Gastrocnemius medialis (tissue), 4 donors: ENCODE data around the gene SPINT2. TPM values are rescaled to one million over a fixed set of nuclear protein-coding genes. Genes with fewer than 3 reads are reported as not detected.

Experiments
- ATAC-seq, 2 donors: fragments of 150-250 bp; one replicate each; pipeline ENCODE4 v1.9.1; 2016
- DNase-seq, 2 donors: peaks; one replicate each; pipeline ENCODE4 v3.0.0-alpha.2; 2019
- H3K27ac ChIP-seq, 4 donors: fragments of 200-600 bp; sonication (generic); 1 replicate in 1 of 4; 2 replicates in 3 of 4; pipeline ENCODE4 v1.5.1; 2016 to 2018; ENCODE audit warnings: mild to moderate bottlenecking in 2 of 4, moderate library complexity in 1 of 4
- H3K27me3 ChIP-seq, 3 donors: fragments of 200-600 bp; sonication (generic) in 2 of 3; 1 replicate in 1 of 3; 2 replicates in 2 of 3; pipeline versions ENCODE4 v1.5.1 to v1.6.0; 2016 to 2019; ENCODE audit warnings: mild to moderate bottlenecking in 1 of 3, moderate library complexity in 1 of 3
- H3K36me3 ChIP-seq, 2 donors: fragments of 200-600 bp; sonication (generic) in 1 of 2; one replicate each; pipeline ENCODE4 v1.5.1; 2017 to 2018
- H3K4me1 ChIP-seq, 2 donors: fragments of 200-600 bp; sonication (generic) in 1 of 2; one replicate each; pipeline ENCODE4 v1.5.1; 2016 to 2017; ENCODE audit warnings: mild to moderate bottlenecking in 2 of 2
- H3K4me3 ChIP-seq, 4 donors: fragments of 200-600 bp; sonication (generic) in 3 of 4; 1 replicate in 1 of 4; 2 replicates in 3 of 4; pipeline ENCODE4 v1.5.1; 2016 to 2019; ENCODE audit warnings: mild to moderate bottlenecking in 2 of 4
- H3K9me3 ChIP-seq, 3 donors: fragments of 200-600 bp; sonication (generic) in 2 of 3; 1 replicate in 1 of 3; 2 replicates in 2 of 3; pipeline ENCODE4 v1.5.1; 2016 to 2019
- POLR2A ChIP-seq, 2 donors: fragments of 450-650 bp; IDR thresholded peaks; one replicate each; pipeline ENCODE4 v1.6.1; 2017; ENCODE audit warnings: antibody characterized with exemption in 2 of 2, mild to moderate bottlenecking in 2 of 2, moderate library complexity in 2 of 2
- in situ Hi-C, 4 donors: fragments of 200-750 bp; cut with MboI; loops; one replicate each; pipeline versions ENCODE4 v1.15.0 to v1.8.0; 2017; ENCODE audit warnings: low sequenced_read_pairs in 4 of 4
- intact Hi-C: fragments of 100-400 bp; cut with DNase I; formaldehyde crosslinking; loops from one replicate; pipeline ENCODE4 v1.15.1; 2023; ENCODE audit warnings: low total_unique reads
- total RNA-seq, 4 donors: library from RNA; depleted of rRNA; stranded (reverse); fragments of >200 nt; gene quantifications; one replicate each; pipeline versions ENCODE4 v1.1.0 to v1.2.3, GENCODE V29; 2016
- TF ChIP-seq, protein P1 (sequence below), 5 experiments: fragments of 450-650 bp in 3 of 5; fragments of 200-600 bp in 2 of 5; sonication (generic) in 2 of 5; IDR thresholded peaks in 4 of 5; conservative IDR thresholded peaks in 1 of 5; 1 replicate in 4 of 5; 2 replicates in 1 of 5; pipeline ENCODE4 v1.5.1; 2016 to 2019; ENCODE audit warnings: antibody characterized with exemption in 5 of 5, mild to moderate bottlenecking in 3 of 5, moderate library complexity in 3 of 5

SPINT2 gene
- total RNA-seq, 4 donors from 2014 or later, result 0.26 to 4.0 (median 1.6) TPM

DNA sequence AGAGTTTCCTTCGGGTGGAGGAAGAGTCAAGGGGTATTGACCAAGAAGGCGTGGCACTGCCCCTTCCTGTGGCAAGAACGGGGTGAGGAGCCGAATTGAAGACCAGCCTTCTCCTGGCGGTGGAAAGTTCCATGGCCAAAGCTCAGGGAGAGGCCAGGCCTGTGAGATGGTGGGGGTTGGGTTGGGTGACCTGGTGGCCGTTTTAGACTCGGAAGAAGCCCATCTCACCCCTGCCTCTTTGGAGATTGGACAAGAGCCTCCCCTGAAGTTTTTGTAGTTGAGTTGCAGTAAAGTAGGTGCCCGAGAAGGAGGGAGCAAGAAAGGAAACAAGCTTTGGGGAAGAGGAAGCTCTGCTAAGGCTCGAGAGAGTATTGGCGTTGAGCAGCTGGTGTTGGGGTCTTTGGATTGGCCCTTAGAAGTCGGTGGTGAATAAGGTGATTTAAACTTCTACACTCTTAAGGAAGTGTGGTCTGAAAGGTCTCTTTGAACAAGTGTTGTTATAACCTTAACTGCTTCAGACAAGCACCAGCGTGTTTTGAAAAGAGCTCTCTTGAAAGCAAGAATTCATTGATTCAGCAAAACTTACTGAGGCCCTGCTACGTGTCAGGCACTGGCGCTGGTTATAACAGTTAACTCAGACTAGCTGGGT is 964 bp downstream of the SPINT2 start:
- ATAC-seq (no peak), DNase-seq (no peak)
- TF ChIP-seq, protein P1, sequence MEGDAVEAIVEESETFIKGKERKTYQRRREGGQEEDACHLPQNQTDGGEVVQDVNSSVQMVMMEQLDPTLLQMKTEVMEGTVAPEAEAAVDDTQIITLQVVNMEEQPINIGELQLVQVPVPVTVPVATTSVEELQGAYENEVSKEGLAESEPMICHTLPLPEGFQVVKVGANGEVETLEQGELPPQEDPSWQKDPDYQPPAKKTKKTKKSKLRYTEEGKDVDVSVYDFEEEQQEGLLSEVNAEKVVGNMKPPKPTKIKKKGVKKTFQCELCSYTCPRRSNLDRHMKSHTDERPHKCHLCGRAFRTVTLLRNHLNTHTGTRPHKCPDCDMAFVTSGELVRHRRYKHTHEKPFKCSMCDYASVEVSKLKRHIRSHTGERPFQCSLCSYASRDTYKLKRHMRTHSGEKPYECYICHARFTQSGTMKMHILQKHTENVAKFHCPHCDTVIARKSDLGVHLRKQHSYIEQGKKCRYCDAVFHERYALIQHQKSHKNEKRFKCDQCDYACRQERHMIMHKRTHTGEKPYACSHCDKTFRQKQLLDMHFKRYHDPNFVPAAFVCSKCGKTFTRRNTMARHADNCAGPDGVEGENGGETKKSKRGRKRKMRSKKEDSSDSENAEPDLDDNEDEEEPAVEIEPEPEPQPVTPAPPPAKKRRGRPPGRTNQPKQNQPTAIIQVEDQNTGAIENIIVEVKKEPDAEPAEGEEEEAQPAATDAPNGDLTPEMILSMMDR (IDR thresholded peaks at IDR 0.05 in 4 of 5, conservative IDR thresholded peaks at IDR 0.05 in 1 of 5), result no peak
- TF ChIP-seq POLR2A (IDR thresholded peaks at IDR 0.05), result no peak
- intact Hi-C loops, result no loop called here
- Histone ChIP-seq H3K27ac (no peak overlapping the region), H3K4me3 (peak overlapping the region in 1 of 4 donors; percentile 54), H3K36me3 (no peaks in the 10 kb centered on the region), H3K27me3 (peaks cover 16 to 23% (median 21%) of the 10 kb centered on the region in 3 donors), H3K4me1 (peaks cover 0 to 4% of the 10 kb centered on the region in 2 donors), H3K9me3 (no peaks in the 10 kb centered on the region)
- in situ Hi-C loops, result no loop called here

DNA sequence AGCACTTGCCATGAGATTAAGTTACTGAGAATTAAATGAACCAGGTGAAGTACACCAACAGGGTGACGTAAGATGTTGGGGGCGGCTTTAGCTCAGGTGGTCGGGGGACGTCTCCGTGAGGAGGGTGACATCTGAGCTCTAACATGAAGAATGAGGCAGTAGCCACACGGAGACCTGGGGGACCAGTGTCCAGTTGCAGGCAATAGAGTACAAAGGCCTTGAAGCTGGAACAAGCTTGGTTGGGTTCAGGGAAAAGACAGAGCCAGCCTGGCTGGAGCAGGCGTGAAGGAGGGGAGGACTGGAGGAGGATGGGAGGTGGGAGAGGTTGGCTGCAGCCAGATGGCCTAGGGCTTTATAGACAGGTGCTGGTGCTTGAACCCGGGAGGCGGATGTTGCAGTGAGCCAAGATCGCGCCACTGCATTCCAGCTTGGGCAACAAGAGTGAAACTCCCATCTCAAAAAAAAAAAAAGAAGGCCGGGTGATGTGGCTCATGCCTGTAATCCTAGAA is 1.6 kb downstream of the SPINT2 start:
- no peak overlapping the region for H3K27ac ChIP-seq
- TF ChIP-seq POLR2A (IDR thresholded peaks at IDR 0.05), result no peak
- TF ChIP-seq, protein P1 (IDR thresholded peaks at IDR 0.05 in 4 of 5, conservative IDR thresholded peaks at IDR 0.05 in 1 of 5), result no peak
- H3K4me3 ChIP-seq, result no peak overlapping the region
- H3K36me3 ChIP-seq, result no peaks in the 10 kb centered on the region
- in situ Hi-C loops (no loop called here), intact Hi-C loops (no loop called here)
- ATAC-seq, result no peak
- DNase-seq, result no peak
- peaks cover 0 to 4% of the 10 kb centered on the region in 2 donors for H3K4me1 ChIP-seq
- peaks cover 16 to 23% (median 21%) of the 10 kb centered on the region in 3 donors for H3K27me3 ChIP-seq
- H3K9me3 ChIP-seq, result no peaks in the 10 kb centered on the region

DNA sequence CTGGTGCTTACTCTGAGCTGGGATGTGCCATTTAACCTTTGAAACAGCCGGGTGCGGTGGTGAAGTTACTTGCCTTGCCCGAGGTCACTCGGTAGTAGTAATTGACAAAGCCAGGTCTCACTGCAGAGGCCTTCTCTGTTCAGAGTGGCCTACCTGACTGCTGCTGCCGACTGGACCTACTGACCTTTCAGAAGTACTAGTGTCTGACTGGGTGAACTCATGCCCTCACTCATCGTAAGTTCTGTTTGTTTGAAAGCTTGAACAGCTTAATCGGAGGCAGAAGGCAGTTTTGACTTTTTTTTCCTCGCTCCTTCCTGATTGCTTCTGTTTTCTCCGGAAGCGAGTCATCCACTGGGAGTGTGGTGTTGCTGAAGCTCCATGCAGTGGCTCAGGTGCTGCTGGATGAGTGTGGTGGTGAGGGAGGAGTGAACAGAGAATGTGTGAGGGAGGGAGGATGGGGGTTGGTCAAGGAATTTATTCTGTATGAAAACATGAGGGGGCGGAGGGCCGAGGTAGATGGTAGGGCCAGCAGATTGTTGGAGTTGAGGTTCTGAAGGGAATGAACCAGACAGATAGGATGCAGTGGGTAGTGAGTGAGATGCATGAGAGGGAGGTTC is 2.7 kb downstream of the SPINT2 start:
- H3K27ac ChIP-seq, result no peak overlapping the region
- intact Hi-C loops (no loop called here), in situ Hi-C loops (no loop called here)
- peaks cover 16 to 23% (median 21%) of the 10 kb centered on the region in 3 donors for H3K27me3 ChIP-seq
- H3K4me1 ChIP-seq, result peaks cover 0 to 4% of the 10 kb centered on the region in 2 donors
- ATAC-seq (no peak), DNase-seq (no peak)
- TF ChIP-seq, protein P1 (IDR thresholded peaks at IDR 0.05 in 4 of 5, conservative IDR thresholded peaks at IDR 0.05 in 1 of 5), result no peak
- TF ChIP-seq POLR2A (IDR thresholded peaks at IDR 0.05), result no peak
- H3K9me3 ChIP-seq, result no peaks in the 10 kb centered on the region
- no peak overlapping the region for H3K4me3 ChIP-seq
- H3K36me3 ChIP-seq, result no peaks in the 10 kb centered on the region

GRCh38 chr19:38267761-38268483 is 3.5 kb downstream of the SPINT2 start:
- DNase-seq (no peak), ATAC-seq (no peak)
- no peak overlapping the region for H3K4me3 ChIP-seq
- intact Hi-C loops, result no loop called here
- in situ Hi-C loops, result no loop called here
- no peak for TF ChIP-seq POLR2A (IDR thresholded peaks at IDR 0.05)
- TF ChIP-seq, protein P1 (IDR thresholded peaks at IDR 0.05 in 4 of 5, conservative IDR thresholded peaks at IDR 0.05 in 1 of 5), result no peak
- peaks cover 0 to 4% of the 10 kb centered on the region in 2 donors for H3K4me1 ChIP-seq
- H3K9me3 ChIP-seq, result no peaks in the 10 kb centered on the region
- no peak overlapping the region for H3K27ac ChIP-seq
- H3K27me3 ChIP-seq, result peaks cover 16 to 23% (median 18%) of the 10 kb centered on the region in 3 donors
- H3K36me3 ChIP-seq, result no peaks in the 10 kb centered on the region
